GM19372 (cell line): ENCODE results near the gene AIFM1.

Experiments used
- ATAC-seq: cut with Tn5 transposase; IDR thresholded peaks from one replicate; pipeline ENCODE4 v1.9.1; 2021; ENCODE audit warnings: mild to moderate bottlenecking, low read depth, moderate library complexity; ENCODE audit not compliant: unreplicated experiment

AIFM1 gene

GRCh38 chrX:130171446-130172126, 5.9 kb upstream of the AIFM1 start, which contains the start of gene RAB33A:
RAB33A (plus strand) TSS chrX:130171962; CDS start chrX:130172063, 101 bp downstream.
- no peak for ATAC-seq

GRCh38 chrX:130170752-130171445, 5.3 kb upstream of the AIFM1 start:
- peak; percentile 70 for ATAC-seq

- ATAC-seq, result no peak
These were observed 1.4 kb upstream of the AIFM1 start for GRCh38 chrX:130167040-130167439.

- no peak for ATAC-seq
These were observed 799 bp upstream of the AIFM1 start for GRCh38 chrX:130166503-130166777.

- no peak for ATAC-seq
These were observed 399 bp downstream of the AIFM1 start for GRCh38 chrX:130165181-130165702.

- ATAC-seq, result no peak
These were observed 2.2 kb downstream of the AIFM1 start for GRCh38 chrX:130163398-130163797.

GRCh38 chrX:130162094-130162735, 3.4 kb downstream of the AIFM1 start:
- ATAC-seq, result no peak

GRCh38 chrX:130159776-130160175, 5.9 kb downstream of the AIFM1 start:
- no peak for ATAC-seq

GRCh38 chrX:130158311-130158710, 7.3 kb downstream of the AIFM1 start:
- ATAC-seq, result no peak

- no peak for ATAC-seq
These were observed 10.1 kb downstream of the AIFM1 start for GRCh38 chrX:130155564-130155963.

GRCh38 chrX:130147631-130148030, 18.0 kb downstream of the AIFM1 start:
- no peak for ATAC-seq

GRCh38 chrX:130145123-130145522, 20.5 kb downstream of the AIFM1 start:
- ATAC-seq, result no peak

- ATAC-seq, result no peak
These were observed 21.1 kb downstream of the AIFM1 start for GRCh38 chrX:130144509-130144908.

- no peak for ATAC-seq
These were observed 26.0 kb downstream of the AIFM1 start for GRCh38 chrX:130139474-130140201.

GRCh38 chrX:130136961-130137360, 28.7 kb downstream of the AIFM1 start:
- no peak for ATAC-seq

GRCh38 chrX:130136496-130136895, 29.1 kb downstream of the AIFM1 start:
- ATAC-seq, result no peak

GRCh38 chrX:130130990-130131389, 34.7 kb downstream of the AIFM1 start:
- ATAC-seq, result no peak

GRCh38 chrX:130125091-130125874, 40.4 kb downstream of the AIFM1 start:
- no peak for ATAC-seq

GRCh38 chrX:130124577-130124976, 41.1 kb downstream of the AIFM1 start:
- no peak for ATAC-seq

- no peak for ATAC-seq
These were observed 44.2 kb downstream of the AIFM1 start for GRCh38 chrX:130121505-130121800.
